HCEC 1CT (cell line): ENCODE data around the gene CLDN10.
"Not testable (repeated sequence)": the region's sequence is repeated elsewhere in the genome, so short reads cannot be mapped to it uniquely, and the experiment has no call there.

Experiments used
- DNase-seq: peaks from one replicate; pipeline ENCODE4 v3.0.0-alpha.2; 2017

The CLDN10 gene

DNA sequence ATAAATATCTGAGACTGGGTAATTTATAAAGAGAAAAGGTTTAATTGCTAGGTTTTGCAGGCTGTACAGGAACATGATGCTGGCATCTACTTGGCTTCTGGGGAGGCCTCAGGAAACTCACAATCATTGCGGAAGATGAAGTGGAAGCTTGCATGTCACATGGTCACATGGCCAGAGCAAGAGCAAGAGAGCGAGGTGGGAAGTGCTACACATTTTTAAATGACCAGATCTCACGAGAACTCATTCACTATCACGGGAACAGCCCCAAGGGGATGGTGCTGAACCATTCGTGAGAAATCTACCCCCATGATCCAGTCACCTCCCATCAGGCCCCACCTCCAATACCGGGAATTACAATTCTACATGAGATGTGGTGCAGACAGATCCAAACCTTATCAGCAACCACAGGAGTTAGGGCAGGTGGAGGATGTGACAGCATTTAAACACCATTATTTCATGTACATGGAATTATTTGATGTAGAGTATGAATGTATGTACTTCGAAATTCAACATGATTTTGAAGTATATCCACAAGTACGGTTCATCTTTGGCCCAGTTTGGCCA lies 10.5 kb upstream of the CLDN10 start:
- DNase-seq = no peak

DNA sequence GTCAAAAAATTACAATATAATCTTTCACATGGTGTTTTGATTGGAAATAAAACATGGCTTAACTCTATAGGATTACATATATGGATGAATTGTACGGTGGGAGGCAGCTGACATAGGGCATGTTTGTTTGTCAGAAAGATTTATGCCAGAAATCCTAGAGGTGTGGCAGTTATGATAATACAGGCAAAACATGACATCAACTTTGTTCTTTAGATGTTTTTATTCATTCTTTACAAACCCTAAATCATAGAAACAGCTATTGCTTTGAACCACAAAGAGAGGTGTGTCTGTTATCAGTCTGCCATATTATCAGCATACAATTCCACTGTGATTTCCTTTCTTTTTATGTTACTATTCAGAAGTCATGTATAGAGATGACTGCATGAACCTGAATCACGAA lies 8.2 kb upstream of the CLDN10 start:
- no peak for DNase-seq

DNA sequence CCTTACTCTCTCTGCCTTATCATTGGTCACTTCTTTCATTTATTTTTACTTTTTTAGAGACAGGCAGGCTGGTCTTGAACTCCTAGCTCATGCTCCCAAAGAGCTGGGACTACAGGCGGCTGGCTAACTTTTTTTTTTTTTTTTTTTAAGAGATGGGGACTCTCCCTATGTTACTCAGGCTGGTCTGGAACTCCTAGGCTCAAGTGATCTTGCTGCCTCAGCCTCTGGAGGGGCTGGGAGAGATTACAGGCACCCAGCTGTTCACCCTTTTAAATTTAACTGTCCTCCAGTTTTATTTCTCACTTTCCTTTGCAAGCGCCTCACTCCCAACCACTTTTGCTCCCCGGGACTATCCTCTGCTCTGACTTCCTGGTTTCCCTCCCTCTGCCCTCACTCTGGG lies 5.6 kb upstream of the CLDN10 start:
- DNase-seq = no peak

DNA sequence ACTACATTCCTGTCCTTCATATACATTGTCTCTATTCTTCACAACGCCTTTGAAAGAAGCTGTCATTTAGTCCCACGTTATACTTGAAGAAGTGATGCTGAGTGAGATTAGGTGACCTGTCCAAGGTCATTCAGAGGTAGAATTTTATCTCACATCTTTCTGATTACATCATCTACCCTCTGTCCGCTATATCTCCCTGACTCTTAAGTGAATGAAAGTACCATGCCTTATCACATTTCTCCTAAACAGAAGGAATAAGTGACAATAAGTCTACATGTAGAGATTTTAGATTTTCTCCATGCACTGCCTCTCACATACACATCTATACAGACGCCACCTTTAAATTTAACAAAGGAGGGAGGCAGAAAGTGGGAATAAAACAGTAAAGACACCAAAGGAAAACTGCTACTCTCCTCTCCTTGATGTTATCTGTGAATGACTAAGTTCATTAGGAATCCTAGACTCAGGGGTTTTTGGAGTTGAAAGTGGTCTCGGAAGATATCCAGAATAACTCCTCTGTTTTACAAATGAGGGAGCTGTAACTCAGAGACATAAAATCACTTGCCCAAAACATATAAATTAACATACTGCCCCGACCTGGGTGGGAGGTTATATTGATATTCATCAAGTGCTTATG lies 4.9 kb upstream of the CLDN10 start:
- no peak for DNase-seq

DNA sequence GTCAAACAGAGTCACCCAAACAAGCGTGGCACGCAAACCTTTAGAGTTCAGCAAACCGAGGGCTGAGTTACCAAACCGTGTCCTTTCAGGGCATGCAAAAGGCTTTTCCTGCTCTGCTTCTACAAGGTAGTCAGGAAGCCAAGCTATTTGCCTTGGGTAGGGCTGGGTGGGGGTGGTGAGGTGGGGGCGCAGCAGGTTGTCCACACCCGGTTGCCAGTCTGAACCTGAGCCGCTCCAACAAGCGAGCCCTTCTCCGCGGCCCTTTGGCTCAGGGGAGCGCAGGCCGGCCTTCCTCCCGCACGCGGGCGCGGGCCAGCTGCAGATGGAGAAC lies 347 bp upstream of the CLDN10 start:
- no peak for DNase-seq

DNA sequence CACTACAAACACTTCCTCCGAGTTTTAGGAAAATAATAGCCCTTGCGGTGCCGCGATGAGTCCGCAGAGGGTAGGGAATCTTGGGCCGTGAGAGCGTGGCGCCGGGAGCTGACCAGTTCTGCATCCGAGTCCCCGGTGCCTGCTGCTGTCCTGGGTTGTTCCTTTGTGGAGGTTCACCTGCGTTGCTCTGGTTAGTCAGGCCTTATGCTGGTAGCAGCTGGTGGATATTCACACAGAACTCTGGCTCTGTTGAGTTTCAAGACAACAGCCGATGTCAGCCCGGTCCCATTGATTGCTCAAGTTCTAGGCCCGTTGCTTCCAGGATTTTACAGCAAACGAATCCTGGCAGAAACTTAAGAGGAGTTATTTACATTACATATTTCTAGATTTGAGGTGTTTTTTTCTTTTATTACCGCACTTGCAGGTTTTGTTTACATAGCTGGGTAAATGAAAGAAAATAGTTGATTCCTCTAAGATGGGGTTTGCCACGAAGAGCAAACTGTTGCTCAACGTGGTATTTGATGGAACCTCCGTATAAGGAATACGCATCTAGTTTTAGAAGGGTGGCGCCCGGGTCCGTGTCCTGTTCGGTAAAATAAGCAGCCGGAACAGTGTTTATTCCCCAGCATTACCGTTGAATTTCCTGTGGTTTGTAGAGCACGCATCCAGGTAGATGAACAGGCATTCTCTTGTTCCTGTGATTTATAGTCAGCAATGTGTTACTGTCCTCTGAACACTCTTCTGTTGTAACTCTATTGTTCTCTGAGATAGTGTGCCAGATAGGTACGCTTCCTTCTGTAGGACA lies 1.3 kb downstream of the CLDN10 start:
- DNase-seq = no peak

DNA sequence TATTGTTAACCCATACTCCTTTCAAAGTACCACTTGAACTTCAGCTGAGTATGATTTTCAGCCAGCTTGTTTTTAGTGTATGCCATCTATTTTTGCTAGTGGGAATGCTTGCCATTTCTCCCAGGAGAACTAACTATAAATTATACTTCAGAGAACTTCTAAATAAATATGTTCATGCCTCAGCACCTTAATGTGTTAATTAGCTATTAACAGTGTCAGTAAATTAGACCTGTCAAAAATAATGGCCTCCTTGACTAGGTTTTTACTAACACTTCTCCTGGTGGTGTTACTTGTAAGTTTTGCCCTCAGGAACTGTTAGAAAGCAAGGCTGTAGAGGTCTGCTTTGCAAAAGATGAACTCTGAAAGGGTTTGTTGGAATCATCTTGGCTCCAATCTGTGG lies 4.5 kb downstream of the CLDN10 start:
- no peak for DNase-seq

DNA sequence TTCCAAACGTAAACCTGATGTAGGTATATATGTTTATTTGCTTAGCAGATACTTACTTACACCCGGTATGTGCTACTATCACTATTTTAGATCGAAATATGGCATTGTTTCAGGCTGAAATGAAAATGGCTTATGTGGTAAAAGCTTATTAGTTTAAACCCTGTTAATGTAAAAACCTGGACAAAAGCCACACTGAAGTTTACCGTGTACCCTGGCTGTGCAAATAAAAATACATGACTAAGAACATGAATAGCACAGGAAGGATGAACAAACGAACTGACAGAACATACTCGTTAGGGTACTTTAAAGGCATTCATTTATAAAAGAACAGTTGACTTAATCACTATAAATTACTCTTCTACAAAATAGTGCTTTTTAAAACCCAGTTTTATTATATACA lies 6.6 kb downstream of the CLDN10 start:
- DNase-seq = no peak

DNA sequence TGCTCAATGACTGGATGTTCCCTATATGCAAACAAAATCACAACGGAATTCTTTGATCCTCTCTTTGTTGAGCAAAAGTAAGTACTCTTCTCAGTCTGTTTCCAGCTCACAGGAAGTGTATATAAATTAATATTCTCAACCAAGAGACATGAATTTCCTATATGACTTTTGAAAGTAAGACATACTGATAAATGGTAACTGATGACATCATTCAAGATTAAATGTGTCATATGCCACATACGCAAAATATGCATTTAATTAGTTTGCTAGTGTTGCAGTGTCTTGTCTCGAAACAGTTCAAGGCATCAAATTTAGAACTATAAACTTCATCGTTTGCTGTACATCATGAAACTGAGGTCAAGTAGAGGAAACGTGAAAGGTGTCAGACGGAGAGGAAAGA lies 7.9 kb downstream of the CLDN10 start:
- DNase-seq = no peak

DNA sequence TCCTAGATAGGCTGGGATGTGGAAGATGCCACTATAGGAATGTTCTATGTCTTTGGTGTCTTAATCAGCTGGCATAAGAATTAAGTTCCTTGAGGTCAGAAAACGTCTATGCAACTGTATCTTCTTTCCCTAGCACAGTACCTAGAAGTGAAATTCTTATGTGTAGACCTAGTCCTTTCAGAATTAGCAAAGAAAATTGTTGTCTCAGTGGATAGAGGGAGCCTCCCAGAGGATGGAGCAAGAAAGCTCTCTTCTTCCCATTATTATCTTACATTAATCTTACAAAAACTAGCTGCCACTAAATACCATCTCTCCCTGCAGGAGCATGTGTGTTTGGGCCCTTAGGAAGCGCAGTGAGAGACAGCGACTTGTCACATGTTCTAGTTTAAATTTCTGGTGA lies 11.6 kb downstream of the CLDN10 start:
- DNase-seq = peak; percentile 25

DNA sequence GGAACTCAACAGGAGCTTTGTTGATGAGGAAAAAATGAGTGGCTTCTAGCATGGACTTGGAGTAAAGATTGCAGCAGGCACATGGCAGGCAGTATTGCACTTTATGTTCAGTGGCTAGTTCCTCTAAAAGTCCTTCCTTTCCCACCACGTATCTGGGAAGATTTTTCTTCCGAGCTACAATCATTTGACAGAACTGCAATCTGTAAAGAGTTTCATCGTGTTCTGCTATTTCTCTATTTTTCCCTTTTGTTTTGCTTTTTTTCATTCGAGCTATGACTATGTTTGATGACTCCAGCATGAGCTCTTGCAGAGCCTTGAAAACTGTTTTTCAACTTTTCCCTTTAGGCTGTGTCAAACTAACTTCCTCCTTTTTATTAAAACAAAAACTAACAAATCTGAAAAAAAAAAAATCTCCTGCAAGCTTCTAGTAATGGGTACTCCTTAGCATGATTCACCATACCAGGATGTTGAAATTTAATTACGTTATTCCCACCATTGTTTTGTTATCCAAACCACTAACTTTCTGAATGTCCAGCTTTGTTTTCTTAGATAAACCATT lies 12.3 kb downstream of the CLDN10 start:
- DNase-seq = peak; percentile 49

DNA sequence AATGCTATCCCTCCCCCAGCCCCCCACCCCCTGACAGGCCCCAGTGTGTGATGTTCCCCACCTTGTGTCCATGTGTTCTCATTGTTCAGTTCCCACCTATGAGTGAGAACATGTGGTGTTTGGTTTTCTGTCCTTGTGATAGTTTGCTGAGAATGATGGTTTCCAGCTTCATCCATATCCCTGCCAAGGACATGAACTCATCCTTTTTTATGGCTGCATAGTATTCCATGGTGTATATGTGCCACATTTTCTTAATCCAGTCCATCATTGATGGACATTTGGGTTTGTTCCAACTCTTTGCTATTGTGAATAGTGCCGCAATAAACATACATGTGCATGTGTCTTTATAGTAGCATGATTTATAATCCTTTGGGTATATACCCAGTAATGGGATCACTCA lies 13.2 kb downstream of the CLDN10 start:
- not testable (repeated sequence) for DNase-seq

DNA sequence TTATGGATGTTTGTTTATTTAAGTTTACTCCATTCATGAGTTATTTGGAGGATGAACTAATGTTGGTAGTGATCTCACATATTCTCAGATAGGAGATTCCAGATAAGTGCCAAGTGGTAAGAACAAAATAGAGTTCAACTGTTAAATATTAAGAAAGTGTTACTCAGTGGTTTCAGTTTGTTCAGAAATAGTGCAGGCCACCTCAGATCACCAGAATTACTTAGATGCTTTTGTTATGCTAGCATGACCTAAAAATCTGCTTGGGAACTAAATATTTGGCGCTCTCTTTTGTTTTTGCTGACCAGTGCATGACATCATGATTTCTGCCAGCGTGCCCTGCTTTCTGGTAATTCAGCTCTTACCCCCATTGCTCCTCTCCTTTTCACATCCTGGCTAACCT lies 15.6 kb downstream of the CLDN10 start:
- no peak for DNase-seq

DNA sequence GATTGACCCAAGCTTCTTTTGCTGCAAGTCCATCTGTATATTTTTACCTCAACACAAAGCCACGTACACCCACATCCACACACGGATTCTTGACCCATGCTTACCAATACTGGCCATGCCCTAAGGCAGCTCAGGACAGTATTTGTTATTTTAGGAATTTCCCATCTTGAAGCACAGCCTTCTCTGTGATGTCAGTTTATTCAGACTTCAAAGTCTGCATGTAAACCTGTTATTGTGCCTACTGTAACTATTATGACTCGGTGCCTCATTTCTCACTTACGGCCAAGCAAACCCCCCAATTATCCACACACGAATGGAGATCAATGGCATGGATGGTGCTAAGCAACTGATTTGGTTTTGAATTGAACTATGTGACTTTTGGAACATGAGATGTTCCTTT lies 17.5 kb downstream of the CLDN10 start:
- no peak for DNase-seq

DNA sequence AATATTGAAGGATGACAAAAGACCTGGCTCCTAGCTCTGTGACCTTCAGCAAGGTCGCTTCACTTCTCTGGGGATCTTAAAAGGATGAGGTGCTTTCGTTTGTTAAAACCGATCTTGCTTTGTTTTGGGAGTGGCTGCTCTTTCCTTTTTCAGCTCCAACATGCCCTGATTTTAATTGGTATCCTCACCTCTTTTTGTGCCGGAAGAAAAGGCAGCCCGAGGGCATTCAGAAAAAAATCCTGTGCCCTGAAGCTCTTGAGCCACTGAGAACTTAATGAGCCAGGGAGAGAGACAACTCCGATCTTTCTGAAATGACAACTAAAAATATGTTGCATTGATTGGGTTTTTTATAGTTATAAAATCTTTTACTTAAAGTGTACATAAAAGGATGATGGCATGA lies 19.4 kb downstream of the CLDN10 start:
- no peak for DNase-seq

DNA sequence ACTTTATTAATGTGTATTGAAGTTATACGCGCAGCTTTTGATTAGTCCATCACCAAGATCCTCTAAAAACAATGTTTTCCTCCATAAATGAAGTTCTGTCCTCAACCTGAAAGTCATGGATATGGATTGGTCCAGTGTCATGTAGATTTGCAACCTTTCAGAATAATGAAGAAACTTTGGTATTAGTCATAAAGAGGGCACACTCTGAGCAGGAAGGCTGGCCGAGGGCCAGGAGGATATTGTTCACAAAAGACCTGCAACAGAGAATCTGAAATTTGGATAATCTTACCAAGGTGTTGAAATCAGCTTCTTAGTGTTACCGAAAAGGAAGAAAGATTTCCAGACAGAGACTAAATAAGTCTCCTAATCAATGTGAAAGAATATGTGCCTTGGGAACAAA lies 20.7 kb downstream of the CLDN10 start:
- peak; percentile 22 for DNase-seq

DNA sequence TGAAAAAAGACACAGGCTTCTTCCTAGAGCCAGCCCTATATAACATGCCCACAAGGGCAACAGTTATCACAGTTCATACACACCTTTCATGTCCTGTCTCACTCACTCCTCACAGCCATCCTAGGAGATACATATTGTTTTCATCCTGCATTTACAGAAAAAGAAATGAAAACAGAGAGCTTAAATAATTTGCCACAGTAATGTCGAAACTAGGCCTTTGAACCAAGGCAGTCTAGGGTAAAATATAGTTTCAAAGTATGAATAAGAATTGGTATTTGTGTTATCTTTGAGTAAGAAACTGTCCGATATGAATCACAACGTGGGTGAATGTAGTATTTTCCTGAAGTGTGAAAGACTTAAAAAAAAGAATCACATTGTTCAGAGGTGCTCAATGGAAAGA lies 26.8 kb downstream of the CLDN10 start:
- no peak for DNase-seq

DNA sequence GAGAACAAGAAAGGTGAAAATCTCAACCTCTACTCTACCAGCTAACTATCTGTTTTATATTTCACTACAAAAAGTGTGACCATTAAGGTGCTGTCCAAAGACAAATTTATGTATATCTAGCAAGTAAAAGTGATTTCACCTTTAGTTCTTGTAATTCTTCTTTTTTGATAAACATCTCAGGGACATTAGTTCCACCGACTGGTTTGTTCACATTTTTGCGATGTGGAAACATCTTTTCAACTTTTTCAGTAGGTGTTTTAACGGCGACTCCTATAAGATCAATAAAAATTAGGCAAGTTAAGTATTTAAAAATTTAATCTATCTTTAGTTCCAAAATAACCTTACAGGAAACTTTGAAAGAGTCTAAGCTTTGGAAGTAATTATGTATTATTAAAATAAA lies 33.3 kb downstream of the CLDN10 start:
- DNase-seq = no peak

DNA sequence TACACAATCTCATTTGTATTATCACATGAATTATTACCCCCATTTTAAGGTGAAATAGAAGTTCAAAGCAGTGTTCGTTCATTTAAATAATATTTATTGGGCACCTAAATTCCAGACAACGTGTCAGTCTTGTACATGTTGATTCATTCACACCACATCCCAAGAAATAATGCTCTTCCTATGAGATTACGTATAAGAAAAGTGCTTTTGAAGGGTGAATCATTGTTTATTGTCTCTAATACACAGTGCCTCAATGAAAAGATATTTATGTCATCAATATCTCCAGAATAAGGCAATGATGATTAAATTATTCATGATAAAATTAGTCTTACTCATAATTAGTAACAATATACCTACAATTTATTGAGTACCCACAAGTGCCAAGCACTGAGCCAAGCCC lies 35.6 kb downstream of the CLDN10 start:
- DNase-seq = no peak

DNA sequence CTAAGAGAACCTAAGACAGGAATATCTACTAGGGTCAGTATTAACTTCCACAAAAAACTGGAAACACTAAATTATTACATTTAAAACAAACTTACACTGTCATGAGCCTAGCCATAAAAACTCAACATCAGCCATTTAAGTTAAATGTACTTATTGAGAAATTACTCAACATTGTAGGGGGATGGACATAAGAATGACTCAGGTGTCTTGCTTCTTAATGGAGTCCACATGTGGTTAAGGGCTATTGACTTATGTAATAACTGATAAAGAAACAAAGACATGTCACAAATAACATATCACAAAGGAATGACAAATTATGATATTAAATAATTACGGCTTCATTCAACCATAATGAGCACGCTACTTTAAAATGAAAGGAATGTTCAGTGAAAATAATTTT lies 36.2 kb downstream of the CLDN10 start:
- peak; percentile 52 for DNase-seq

DNA sequence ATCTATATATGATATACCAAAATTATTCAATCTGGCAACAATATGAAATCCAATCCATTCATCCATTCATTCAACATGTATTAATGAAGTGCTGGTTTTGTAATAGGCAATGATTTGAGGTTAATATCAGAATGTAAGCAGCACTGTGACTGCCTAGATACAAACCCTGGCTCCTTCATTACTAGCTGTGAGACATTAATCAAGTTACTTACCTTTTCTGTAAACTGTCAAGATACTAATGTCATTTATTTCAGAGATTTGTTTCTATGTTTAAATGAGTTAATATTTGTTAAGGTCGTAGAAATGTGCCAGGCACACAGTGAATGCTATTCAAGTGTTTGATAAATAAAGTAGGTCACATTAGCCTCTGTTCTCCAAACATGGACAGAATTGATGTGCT lies 40.9 kb downstream of the CLDN10 start:
- no peak for DNase-seq

DNA sequence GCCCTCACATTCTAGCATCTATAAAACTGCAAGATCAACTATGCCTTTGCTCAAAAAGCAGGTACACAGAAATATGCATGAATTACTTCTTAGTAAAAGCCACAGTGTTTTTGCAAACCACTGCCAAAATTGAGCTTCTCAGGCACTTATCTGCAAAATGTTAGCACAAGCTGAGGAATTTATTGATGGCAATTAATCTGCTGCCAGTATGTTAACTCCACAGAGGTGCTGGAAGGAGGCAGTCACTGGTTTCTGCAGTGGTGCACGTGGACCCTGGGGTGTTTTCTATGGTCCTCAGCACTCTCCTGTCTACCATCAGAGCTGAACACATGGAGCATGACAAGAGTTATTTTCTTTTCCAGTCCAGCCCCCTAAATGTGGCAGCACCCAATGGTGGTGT lies 44.2 kb downstream of the CLDN10 start:
- no peak for DNase-seq

DNA sequence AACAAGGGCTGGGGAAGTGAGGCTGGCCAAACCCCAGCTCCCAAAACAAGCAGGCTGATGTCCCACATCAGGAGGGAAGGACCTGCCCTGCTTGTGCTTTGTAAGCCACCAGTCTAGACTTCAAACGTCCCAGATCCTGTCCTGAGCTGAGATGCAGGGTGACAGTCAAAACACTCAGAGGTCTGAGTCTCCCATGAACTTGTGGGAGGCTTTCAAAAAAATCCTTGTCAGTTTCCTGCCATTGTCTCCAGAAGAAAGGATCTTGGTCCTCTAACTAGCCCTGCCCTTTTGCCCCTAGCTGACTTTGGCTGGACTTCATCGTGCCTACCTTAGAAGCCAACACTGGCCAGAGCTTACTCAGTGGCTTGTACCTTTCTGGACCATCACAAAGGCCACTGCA lies 48.7 kb downstream of the CLDN10 start:
- DNase-seq = no peak

DNA sequence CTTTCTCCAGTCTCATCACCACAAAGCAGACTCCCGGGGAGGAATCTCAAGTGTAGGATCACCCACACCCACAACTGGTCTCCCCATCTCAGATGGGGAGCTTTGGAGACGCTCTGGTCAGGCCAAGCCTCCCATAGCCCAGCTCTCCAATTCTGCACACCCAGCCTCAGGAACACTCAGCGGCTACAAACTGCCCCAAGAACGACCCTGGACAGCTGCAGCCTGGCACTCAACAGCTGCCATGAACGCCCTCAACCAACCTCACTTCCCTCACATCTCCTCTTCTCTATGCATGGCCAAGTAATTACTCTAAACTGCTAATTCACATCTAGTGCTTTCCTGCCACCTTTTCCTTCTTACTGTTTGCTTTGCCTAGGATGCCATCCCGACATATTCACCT lies 49.4 kb downstream of the CLDN10 start:
- no peak for DNase-seq
